Measurements from ENCODE around the gene ZNHIT6. TPM values are rescaled to one million over a fixed set of nuclear protein-coding genes. Genes with fewer than 3 reads are reported as not detected.

Gene ZNHIT6
- total and polyA plus RNA-seq, 2 donors (not counting 1 experiment from before 2014, with no cell fraction given) = 6.0 to 16.3 TPM

GRCh38 chr1:85743814-85744213, 35.6 kb upstream of the ZNHIT6 start:
- ATAC-seq (ENCODE audit: low read depth) (no peak), DNase-seq (no peak)
- Histone ChIP-seq H3K9ac (ENCODE audit: low read length) (no peak overlapping the region), H4K20me1 (ENCODE audit: control insufficient read depth, insufficient read depth, low read length, poor library complexity, severe bottlenecking) (no peaks in the 10 kb centered on the region), H3K9me3 (ENCODE audit: control extremely low read depth in 1 of 3, control insufficient read depth in 2 of 3, insufficient read depth in 1 of 3, low read length in 2 of 3) (no peaks in the 10 kb centered on the region), H3K4me2 (replicated peaks; ENCODE audit: low read depth, low read length, poor library complexity, severe bottlenecking) (no peak overlapping the region), H3K27ac (ENCODE audit: low read length in 2 of 2) (no peak overlapping the region), H2AFZ (ENCODE audit: insufficient read depth, low read depth, low read length, poor library complexity, severe bottlenecking) (no peak overlapping the region), H3K4me1 (ENCODE audit: control insufficient read depth in 2 of 2, insufficient read depth in 2 of 2, low read length in 2 of 2) (no peaks in the 10 kb centered on the region), H3K27me3 (replicated peaks in 1 of 4; ENCODE audit: control extremely low read depth in 1 of 4, control insufficient read depth in 3 of 4, insufficient read depth in 4 of 4, low read length in 3 of 4) (no peaks in the 10 kb centered on the region), H3K4me3 (ENCODE audit: control extremely low read depth in 1 of 5, extremely low read depth in 1 of 5, insufficient read depth in 1 of 5, low read depth in 2 of 5, low read length in 4 of 5) (no peak overlapping the region), H3K79me2 (ENCODE audit: control insufficient read depth, insufficient read depth, low read length) (no peaks in the 10 kb centered on the region), H3K36me3 (replicated peaks in 1 of 2; ENCODE audit: control extremely low read depth in 1 of 2, control insufficient read depth in 1 of 2, extremely low read depth in 1 of 2, insufficient read depth in 2 of 2, low read length in 1 of 2) (no peaks in the 10 kb centered on the region)
- Mint-ChIP-seq H3K4me3 (no peak overlapping the region), H3K9me3 (ENCODE audit: insufficient read depth) (no peaks in the 10 kb centered on the region), H3K27ac (no peak overlapping the region), H3K4me1 (no peaks in the 10 kb centered on the region), H3K27me3 (peaks cover 22% of the 10 kb centered on the region)
- ChIA-PET CTCF (no interaction called here), POLR2A (no interaction called here)
- intact Hi-C loops (cut with micrococcal nuclease) = no loop called here
- TF ChIP-seq EZH2 (IDR thresholded peaks at IDR 0.05; ENCODE audit: borderline replicate concordance, insufficient read depth, low read depth, low read length, poor library complexity, severe bottlenecking) (no peak), CTCF (IDR thresholded peaks at IDR 0.05) (no peak)
- WGBS (ENCODE audit: insufficient coverage) = no CpG with 5 or more reads among the region's 3 CpGs

GRCh38 chr1:85734931-85735330, 26.7 kb upstream of the ZNHIT6 start:
- Mint-ChIP-seq H3K9me3 (ENCODE audit: insufficient read depth) (no peaks in the 10 kb centered on the region), H3K4me3 (no peak overlapping the region), H3K4me1 (no peaks in the 10 kb centered on the region), H3K27ac (no peak overlapping the region), H3K27me3 (peaks cover 11% of the 10 kb centered on the region)
- Histone ChIP-seq H3K36me3 (replicated peaks in 1 of 2; ENCODE audit: control extremely low read depth in 1 of 2, control insufficient read depth in 1 of 2, extremely low read depth in 1 of 2, insufficient read depth in 2 of 2, low read length in 1 of 2) (no peaks in the 10 kb centered on the region), H3K4me1 (ENCODE audit: control insufficient read depth in 2 of 2, insufficient read depth in 2 of 2, low read length in 2 of 2) (no peaks in the 10 kb centered on the region), H3K4me2 (replicated peaks; ENCODE audit: low read depth, low read length, poor library complexity, severe bottlenecking) (no peak overlapping the region), H3K27me3 (replicated peaks in 1 of 4; ENCODE audit: control extremely low read depth in 1 of 4, control insufficient read depth in 3 of 4, insufficient read depth in 4 of 4, low read length in 3 of 4) (no peaks in the 10 kb centered on the region), H3K4me3 (ENCODE audit: control extremely low read depth in 1 of 5, extremely low read depth in 1 of 5, insufficient read depth in 1 of 5, low read depth in 2 of 5, low read length in 4 of 5) (no peak overlapping the region), H3K9ac (ENCODE audit: low read length) (no peak overlapping the region), H2AFZ (ENCODE audit: insufficient read depth, low read depth, low read length, poor library complexity, severe bottlenecking) (no peak overlapping the region), H3K79me2 (ENCODE audit: control insufficient read depth, insufficient read depth, low read length) (no peaks in the 10 kb centered on the region), H3K27ac (ENCODE audit: low read length in 2 of 2) (no peak overlapping the region), H3K9me3 (ENCODE audit: control extremely low read depth in 1 of 3, control insufficient read depth in 2 of 3, insufficient read depth in 1 of 3, low read length in 2 of 3) (no peaks in the 10 kb centered on the region), H4K20me1 (ENCODE audit: control insufficient read depth, insufficient read depth, low read length, poor library complexity, severe bottlenecking) (no peaks in the 10 kb centered on the region)
- intact Hi-C loops (cut with micrococcal nuclease) = no loop called here
- ATAC-seq (ENCODE audit: low read depth) = no peak
- ChIA-PET POLR2A (no interaction called here), CTCF (no interaction called here)
- WGBS (ENCODE audit: insufficient coverage) = no CpG with 5 or more reads among the region's 1 CpG
- TF ChIP-seq EZH2 (IDR thresholded peaks at IDR 0.05; ENCODE audit: borderline replicate concordance, insufficient read depth, low read depth, low read length, poor library complexity, severe bottlenecking) = no peak
- no peak for TF ChIP-seq CTCF (IDR thresholded peaks at IDR 0.05)
- no peak for DNase-seq

All from B cell (primary cell).